RKO (cell line): ENCODE measurements around the gene GIT2.
A peak's percentile ranks its signal among the peaks of the same experiment; 100 is the strongest.
"Not testable (repeated sequence)": the region's sequence is repeated elsewhere in the genome, so short reads cannot be mapped to it uniquely, and the experiment has no call there.

Experiments
- DNase-seq: peaks from one replicate; pipeline ENCODE4 v3.0.0-alpha.2; 2016; ENCODE audit warnings: low spot score

GIT2 gene

DNA sequence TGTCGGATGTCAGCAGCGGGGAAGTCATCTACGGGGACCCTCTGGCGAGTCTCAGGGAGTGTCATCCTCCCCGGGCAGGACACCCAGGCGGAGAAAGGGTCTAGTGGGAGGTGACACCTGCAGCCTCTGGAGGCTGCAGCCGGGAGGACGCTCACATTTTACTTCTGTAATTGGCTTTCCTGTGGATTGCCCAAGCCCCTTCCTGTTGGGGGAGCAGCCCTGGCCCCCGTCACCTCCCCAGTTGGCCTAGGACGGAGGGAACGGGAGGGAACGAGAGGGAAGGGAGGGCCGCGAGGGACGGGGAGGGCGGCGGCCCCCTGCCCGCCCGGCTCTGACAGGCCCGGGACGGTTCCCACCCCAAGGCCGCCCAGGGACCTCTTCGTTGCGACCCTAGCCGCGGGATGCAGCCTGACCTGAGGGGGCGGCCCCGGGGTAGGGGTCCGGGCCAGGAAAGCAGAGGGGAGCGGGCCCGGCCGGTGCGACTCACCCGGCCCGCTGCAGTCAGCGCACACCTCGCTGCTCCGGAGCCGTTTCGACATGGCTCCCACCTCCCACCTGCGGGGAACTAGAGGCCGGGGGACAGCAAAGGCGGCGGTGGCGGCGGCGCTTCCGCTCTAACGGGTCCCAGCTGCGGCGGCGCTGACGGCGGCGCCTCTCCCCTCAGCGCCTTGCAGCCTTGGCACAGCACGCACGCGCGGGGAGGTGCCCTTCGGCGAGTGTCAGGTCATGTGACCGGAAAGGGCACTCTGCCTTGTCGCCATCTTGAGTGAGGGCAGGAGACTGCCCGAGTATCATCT is at the start of gene GIT2:
TSS of gene GIT2 (minus strand) at position 683 of the 797 bp plus-strand sequence. CDS start at position 539, 144 bp downstream.
- peak; percentile 95 for DNase-seq

- DNase-seq, result no peak
Measured at GRCh38 chr12:110042264-110042663, 46.1 kb upstream of the GIT2 start.

- peak; percentile 63 for DNase-seq
Measured at GRCh38 chr12:110039085-110039807, 43.1 kb upstream of the GIT2 start.

DNA sequence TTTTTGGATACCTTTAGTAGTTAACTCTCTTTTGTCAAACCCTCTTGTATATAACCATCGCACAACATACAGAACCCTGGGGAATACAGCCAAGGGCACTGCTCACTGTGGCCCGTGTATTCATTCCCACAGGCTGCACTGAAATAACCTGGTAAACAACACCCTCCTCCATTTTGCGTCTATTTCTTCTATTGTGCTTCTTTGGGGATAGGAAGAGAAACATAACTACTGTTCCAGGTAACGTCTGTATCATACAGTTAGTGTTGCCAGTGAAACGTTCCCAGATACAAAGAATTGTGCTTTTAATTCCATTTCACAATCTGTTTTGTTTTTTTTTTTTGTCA is 42.5 kb upstream of the GIT2 start:
- no peak for DNase-seq

DNA sequence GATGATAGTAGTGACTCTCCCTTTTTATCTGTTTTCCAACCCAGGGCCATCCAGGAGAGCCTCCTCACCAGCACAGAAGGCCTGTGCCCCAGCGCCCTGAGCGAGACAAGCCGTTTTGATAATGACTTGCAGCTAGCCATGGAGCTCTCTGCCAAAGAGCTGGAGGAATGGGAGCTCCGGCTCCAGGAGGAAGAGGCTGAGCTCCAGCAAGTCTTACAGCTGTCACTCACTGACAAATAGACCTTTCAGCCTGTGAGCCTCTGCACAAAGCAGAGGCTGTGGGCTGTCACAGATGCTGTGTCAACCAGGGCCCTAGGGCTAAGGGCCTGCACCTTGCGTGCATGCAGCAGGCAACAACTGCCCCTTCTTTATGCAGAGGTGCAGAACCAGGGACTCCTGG is 41.1 kb upstream of the GIT2 start:
- DNase-seq, result no peak

DNA sequence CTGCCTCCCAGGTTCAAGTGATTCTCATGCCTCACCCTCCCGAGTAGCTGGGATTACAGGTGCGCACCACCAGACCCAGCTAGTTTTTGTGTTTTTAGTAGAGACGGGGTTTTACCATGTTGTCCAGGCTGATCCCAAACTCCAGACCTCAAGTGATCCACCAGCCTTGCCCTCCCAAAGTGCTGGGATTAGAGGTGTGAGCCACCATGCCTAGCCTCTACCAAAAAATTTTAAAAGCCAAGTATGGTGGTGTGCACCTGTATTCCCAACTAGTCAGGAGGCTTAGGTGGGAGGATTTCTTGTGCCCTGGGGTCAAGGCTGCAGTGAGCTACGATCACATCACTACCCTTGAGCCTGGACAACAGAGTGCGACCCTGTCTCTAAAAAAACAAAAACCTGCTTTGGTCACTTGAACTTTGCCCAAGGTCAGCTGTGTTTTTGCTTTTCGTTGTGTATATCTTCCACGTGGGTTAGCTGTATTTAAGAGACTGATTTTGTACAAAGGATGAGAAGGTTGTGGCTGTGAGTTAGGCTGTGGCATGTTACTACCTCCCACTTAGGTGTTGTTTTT is 39.5 kb upstream of the GIT2 start:
- DNase-seq, result no peak

DNA sequence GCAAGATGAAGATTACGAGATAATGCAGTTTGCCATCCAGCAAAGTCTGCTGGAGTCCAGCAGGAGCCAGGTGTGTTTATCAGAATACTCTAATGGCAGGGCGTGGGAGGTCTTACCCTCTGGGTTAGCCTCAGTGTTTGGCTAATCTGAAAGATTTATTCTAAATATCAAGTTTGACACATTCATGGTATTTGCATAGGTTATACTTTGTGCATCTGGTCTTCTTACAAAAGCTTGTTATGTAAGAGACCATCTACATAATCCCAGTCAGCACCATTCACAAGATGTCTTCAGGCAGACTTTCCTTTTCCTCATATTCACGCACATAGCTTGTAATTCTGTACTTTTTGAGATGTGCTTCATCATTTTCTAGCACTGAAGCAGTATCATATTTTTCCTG is 37.7 kb upstream of the GIT2 start:
- no peak for DNase-seq

- no peak for DNase-seq
Measured at GRCh38 chr12:110029290-110029815, 33.2 kb upstream of the GIT2 start.

- no peak for DNase-seq
Measured at GRCh38 chr12:110028323-110028722, 32.2 kb upstream of the GIT2 start.

DNA sequence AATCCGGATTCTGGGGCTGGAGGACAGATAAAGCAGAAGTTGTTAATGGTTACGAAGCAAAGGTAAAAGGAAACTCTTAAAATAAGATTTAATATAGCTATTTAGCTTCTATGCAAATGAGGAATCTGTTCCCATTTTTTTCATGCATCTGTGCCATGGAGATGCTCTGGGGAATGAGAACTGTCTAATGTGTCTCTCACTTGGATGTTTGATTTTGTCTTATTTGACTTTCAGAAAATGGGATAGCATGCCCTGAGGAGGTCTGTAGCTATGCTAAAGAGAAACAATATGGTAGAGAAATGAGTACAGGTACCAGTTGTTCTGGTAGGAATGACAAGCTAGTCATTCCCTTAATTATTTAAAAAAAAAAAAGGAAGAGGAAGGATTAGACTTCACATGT is 27.9 kb upstream of the GIT2 start:
- no peak for DNase-seq

- DNase-seq, result no peak
Measured at GRCh38 chr12:110023059-110023980, 27.2 kb upstream of the GIT2 start.

- DNase-seq, result no peak
Measured at GRCh38 chr12:110020956-110021355, 24.8 kb upstream of the GIT2 start.

DNA sequence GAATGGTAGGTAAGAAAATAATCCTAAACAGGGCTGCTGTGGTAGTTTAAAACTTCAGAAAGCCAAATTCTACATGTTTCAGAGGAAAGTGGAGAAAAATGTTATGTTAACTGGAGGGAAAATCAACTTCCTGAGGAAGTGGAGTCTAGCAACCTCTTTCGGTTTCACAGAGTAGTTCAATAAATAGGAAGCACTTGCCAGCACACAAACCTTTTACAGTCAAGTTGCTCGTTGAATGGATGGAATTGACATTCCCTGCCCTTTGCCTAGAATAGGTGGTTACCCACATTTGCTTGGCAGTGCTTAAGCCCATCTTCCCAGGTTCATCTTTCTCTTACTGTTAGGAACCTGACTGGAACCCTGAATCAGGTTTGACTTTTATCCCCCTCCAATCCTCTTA is 19.0 kb upstream of the GIT2 start:
- no peak for DNase-seq

- DNase-seq, result no peak
Measured at GRCh38 chr12:110012659-110013058, 16.5 kb upstream of the GIT2 start.

DNA sequence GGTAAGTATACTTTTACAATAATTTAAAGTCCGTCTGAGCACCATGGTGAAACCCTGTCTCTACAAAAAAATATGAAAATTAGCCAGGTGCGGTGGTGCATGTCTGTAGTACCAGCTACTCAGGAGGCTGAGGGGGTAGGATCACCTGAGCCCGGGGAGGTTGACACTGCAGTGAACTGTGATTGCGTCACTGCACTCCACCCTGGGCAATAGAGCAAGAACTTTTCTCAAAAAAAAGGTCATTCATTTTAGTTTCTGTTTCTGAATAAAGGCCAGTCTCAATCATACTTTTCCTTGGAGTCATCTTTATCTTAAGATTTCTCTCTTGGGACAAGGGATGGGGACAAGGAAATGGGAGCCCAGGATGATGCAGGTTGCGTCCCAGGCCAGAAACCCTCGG is 16.0 kb upstream of the GIT2 start:
- DNase-seq, result no peak

DNA sequence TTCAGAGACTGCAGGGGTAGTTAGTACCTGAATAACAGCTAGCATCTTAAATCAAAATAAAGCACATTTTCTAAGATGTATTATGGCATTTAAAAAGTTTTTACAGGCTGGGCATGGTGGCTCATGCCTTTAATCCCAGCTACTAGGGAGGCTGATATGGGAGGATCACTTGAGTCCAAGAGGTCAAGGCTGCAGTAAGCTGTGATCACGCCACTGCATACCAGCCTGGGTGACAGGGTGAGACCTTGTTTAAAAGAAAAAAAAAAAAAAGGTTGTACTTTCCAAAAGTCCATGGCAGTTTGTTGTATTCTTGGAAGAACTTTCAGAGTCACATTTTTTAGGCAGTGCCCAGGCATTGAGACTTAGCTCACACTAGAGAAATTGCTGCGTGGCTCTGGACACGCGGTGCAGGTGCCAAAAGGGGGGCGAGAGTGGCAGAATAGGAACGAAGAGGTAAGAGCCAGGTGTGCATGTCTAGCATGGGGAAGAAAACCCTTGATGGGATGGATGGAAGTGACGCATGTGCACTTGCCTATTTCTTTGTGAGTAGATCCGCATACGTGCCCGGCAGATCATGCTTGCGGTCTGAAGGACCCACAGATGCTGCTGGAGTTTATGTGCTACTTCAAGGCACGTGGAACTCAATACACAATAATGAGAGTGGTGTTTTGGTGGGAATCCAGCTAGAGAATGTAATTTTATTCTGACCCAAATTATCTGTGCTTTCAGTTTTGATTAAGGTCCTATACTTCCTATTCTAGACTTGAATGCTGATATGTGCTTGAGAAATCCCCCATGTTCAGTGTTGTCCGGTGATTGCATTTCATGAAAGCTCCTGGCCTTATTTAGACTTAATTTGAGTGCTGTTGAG is 14.9 kb upstream of the GIT2 start:
- no peak for DNase-seq

DNA sequence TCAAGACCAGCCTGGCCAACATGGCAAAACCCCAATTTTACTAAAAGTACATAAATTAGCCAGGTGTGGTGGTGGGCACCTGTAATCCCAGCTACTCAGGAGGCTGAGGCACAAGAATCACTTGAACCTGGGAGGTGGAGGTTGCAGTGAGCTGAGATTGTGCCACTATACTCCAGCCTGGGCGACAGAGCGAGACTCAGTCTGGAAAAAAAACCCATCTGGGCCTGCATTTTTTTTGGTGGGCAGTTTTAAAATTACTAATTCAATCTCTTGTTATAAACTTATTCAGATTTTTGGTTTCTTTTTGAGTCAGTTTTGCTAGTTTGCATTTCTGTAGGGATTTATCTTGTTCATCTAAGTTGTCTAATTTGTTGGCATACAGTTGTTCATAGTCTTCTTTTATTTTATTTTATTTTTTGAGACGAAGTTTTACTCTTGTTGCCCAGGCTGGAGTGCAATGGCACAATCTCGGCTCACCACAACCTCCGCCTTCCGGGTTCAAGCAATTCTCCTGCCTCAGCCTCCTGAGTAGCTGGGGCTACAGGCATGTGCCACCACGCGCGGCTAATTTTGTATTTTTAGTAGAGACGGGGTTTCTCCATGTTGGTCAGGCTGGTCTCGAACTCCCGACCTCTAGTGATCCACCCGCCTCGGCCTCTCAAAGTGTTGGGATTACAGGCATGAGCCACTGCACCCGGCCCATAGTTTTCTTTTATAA is 12.7 kb upstream of the GIT2 start:
- DNase-seq, result not testable (repeated sequence)

DNA sequence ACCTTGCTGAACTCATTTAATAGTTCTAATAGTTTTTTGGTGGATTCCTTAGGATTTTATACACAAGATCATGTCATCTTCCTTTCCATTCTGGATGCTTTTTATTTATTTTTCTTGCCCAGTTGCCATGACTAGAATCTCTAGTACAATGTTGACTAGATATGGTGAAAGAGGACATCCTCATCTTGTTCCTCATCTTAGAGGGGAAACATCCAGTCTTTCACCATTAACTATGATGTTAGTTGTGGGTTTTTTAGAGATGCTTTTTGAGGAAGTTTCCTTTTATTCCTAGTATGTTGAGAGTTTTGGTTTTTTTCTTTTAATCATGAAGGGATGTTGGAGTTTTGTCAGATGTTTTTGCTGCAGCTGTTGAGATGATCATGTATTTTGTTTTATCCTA is 11.7 kb upstream of the GIT2 start:
- DNase-seq, result no peak

DNA sequence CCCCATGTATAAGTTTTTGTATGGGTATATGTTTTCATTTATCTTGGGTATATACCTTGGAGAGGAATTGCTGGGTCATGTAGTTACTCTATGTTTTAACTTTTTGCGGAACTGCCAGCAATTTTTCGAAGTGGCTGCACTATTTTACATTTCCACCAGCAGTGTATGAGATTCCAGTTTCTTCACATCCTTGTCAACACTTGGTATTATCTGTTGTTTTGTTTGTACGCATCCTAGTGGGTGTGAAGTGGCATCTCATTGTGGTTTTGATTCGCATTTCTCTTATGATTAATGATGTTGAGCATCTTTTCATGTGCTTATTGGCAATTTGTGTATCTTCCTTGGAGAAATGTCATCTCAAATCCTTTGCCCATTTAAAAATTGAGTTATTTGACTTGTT is 9.9 kb upstream of the GIT2 start:
- no peak for DNase-seq

- DNase-seq, result no peak
Measured at GRCh38 chr12:110005319-110005973, 9.3 kb upstream of the GIT2 start.
